SK-N-MC (cell line): ENCODE results near the gene CLDN6.

Experiments
- EZH2 ChIP-seq: fragments of 200-600 bp; sonication (generic); IDR thresholded peaks from one replicate; pipeline ENCODE4 v1.6.1; 2017; ENCODE audit warnings: antibody characterized with exemption
- POLR2AphosphoS5 ChIP-seq: IDR thresholded peaks from 2 replicates; pipeline ENCODE4 v1.6.1; 2012; ENCODE audit warnings: mild to moderate bottlenecking, low read depth, low read length, borderline replicate concordance

GRCh38 chr16:3027489-3027795, 9.5 kb upstream of the CLDN6 start:
- no peak for TF ChIP-seq POLR2AphosphoS5
- TF ChIP-seq EZH2, result no peak
